Measurements from ENCODE around the gene CDH4. TPM values are rescaled to one million over a fixed set of nuclear protein-coding genes. Genes with fewer than 3 reads are reported as not detected.

The CDH4 gene
- total and polyA plus RNA-seq, 9 of the 15 experiments (the other 6 are each of a cell fraction or from before 2014, with no cell fraction given), result 0.04 TPM; not detected in 8

DNA sequence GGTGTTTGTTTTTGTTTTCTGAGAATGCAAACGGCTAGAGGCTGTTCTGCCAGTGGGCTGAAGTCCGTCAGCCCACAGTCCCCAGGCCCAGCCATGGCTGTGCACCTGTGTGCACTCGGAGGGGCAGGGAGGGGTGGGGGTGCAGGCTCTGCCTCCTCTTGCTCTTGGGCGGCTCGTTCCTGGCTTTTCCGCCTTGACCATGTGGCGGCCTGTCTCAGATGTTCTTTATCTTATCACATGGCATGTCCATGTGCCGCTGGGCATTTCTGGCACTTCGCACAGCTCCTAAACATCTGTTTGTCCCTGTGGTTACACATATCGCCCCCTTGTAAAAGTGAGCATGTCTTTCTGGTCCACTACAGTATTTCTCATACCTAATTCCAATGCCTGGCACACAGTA lies 137.0 kb downstream of the CDH4 start:
- ChIA-PET CTCF (ENCODE audit: low intra/inter-chr PET ratio) (no interaction called here), POLR2A (no interaction called here)
- FAIRE-seq (no peak), DNase-seq (ENCODE audit: extremely low read depth in 1 of 4, low spot score in 3 of 4) (no peak), ATAC-seq (no peak)
- H3K27me3 ChIP-seq (ENCODE audit: control insufficient read depth in 2 of 2, insufficient read depth in 2 of 2, low read length in 2 of 2), result peaks cover 0 to 26% of the 10 kb centered on the region in 2 experiments; a peak in 2 of 5 replicates
- H3K36me3 ChIP-seq (ENCODE audit: control insufficient read depth, insufficient read depth, low read length), result no peaks in the 10 kb centered on the region
- no peaks in the 10 kb centered on the region for H4K20me1 ChIP-seq (replicated peaks; ENCODE audit: control insufficient read depth, insufficient read depth, low read length)
- peaks cover 3% of the 10 kb centered on the region for H3K9me1 ChIP-seq (ENCODE audit: control insufficient read depth, insufficient read depth, low read length)
- in situ Hi-C loops (cut with MboI), result no loop called here
- H3K4me3 ChIP-seq, result no peak overlapping the region
- no peak for TF ChIP-seq ESRRB (CRISPR knock-in tag; IDR thresholded peaks at IDR 0.05; ENCODE audit: borderline replicate concordance)
- TF ChIP-seq ADNP (tag; IDR thresholded peaks at IDR 0.05), result no peak
- no peak for TF ChIP-seq ZKSCAN8 (CRISPR knock-in tag; IDR thresholded peaks at IDR 0.05)
- TF ChIP-seq MTF1 (CRISPR knock-in tag; IDR thresholded peaks at IDR 0.05; ENCODE audit: borderline replicate concordance), result no peak
- TF ChIP-seq ZNF507 (tag; conservative IDR thresholded peaks at IDR 0.05), result no peak
- no peak for TF ChIP-seq ZNF23 (CRISPR knock-in tag; IDR thresholded peaks at IDR 0.05)
- no peak for TF ChIP-seq ZNF253 (CRISPR knock-in tag; conservative IDR thresholded peaks at IDR 0.05)
- no peak for TF ChIP-seq FOXK2 (conservative IDR thresholded peaks at IDR 0.05 in 1 of 2, IDR thresholded peaks at IDR 0.05 in 1 of 2; ENCODE audit: low read depth in 2 of 2)
- no peak for TF ChIP-seq FOXJ2 (tag; IDR thresholded peaks at IDR 0.05)
- no peak for TF ChIP-seq CREB3L1 (IDR thresholded peaks at IDR 0.05; ENCODE audit: borderline replicate concordance, low read depth)
- no peak for TF ChIP-seq NCOA1 (IDR thresholded peaks at IDR 0.05; ENCODE audit: low read depth)
- no peak for TF ChIP-seq ZNF140 (CRISPR knock-in tag; IDR thresholded peaks at IDR 0.05)
- no peak for TF ChIP-seq NFIX (CRISPR knock-in tag; IDR thresholded peaks at IDR 0.05; ENCODE audit: low read depth)
- no peak for TF ChIP-seq ZFP30 (CRISPR knock-in tag; IDR thresholded peaks at IDR 0.05; ENCODE audit: borderline replicate concordance)
- TF ChIP-seq ZNF263 (CRISPR knock-in tag; IDR thresholded peaks at IDR 0.05; ENCODE audit: borderline replicate concordance), result no peak
- no peak overlapping the region for H3K27ac ChIP-seq (ENCODE audit: extremely low read depth, low read depth, low read length)
- no peak overlapping the region for H3K4me2 ChIP-seq (ENCODE audit: insufficient read depth, low read length)
- H3K4me1 ChIP-seq (replicated peaks in 1 of 2; ENCODE audit: control insufficient read depth in 2 of 2, insufficient read depth in 2 of 2, low read length in 2 of 2), result no peaks in the 10 kb centered on the region
- 3% methylated on average over 9 of the region's 10 CpGs for WGBS (ENCODE audit: insufficient coverage, low coverage, missing lambda C conversion rate)
- intact Hi-C loops (cut with micrococcal nuclease), result no loop called here
- no peaks in the 10 kb centered on the region for H3K9me3 ChIP-seq (replicated peaks; ENCODE audit: control insufficient read depth, insufficient read depth, low read depth, low read length)
- no peak overlapping the region for H2AFZ ChIP-seq (ENCODE audit: low read depth, low read length)
- BruUV-seq (replicated peaks), result no TSS peak
- no peak overlapping the region for H3K9ac ChIP-seq (ENCODE audit: insufficient read depth in 1 of 2, low read depth in 2 of 2, low read length in 2 of 2)
- H3K79me2 ChIP-seq (ENCODE audit: control insufficient read depth, insufficient read depth, low read length), result no peaks in the 10 kb centered on the region
